WTC11 (cell line): Measurements from ENCODE around the gene EIF2AK3. TPM values are rescaled to one million over a fixed set of nuclear protein-coding genes. Genes with fewer than 3 reads are reported as not detected.

ENCODE experiments used
- total RNA-seq: library from RNA; stranded (reverse); gene quantifications from 3 replicates; pipeline ENCODE4 v1.2.3, GENCODE V29; 2021

EIF2AK3 gene
- total RNA-seq, 1 experiment from 2014 or later = 20.8 TPM

Other genes with a start within 250 kb of the EIF2AK3 start
- 13.4 to 14.0 TPM (median 13.5 TPM) in 3 replicates for gene FOXI3, start 174.8 kb downstream of the EIF2AK3 start, total RNA-seq
- gene RPIA, start 64.2 kb upstream of the EIF2AK3 start, total RNA-seq = 21.8 to 23.4 TPM (median 23.4 TPM) in 3 replicates